ENCODE results near the gene POLD2.
A peak's percentile ranks its signal among the peaks of the same experiment; 100 is the strongest.

Gene POLD2

GRCh38 chr7:44152971-44153947 is 29.9 kb upstream of the POLD2 start:
- no peak for DNase-seq (ENCODE audit: low spot score)

- DNase-seq (ENCODE audit: low spot score): no peak
Measured at GRCh38 chr7:44151956-44152355, 28.6 kb upstream of the POLD2 start.

GRCh38 chr7:44150966-44151941 is 27.9 kb upstream of the POLD2 start:
- DNase-seq (ENCODE audit: low spot score): no peak

GRCh38 chr7:44150466-44150832 is 27.1 kb upstream of the POLD2 start:
- DNase-seq (ENCODE audit: low spot score): no peak

- DNase-seq (ENCODE audit: low spot score): no peak
Measured at GRCh38 chr7:44149571-44150465, 26.5 kb upstream of the POLD2 start.

GRCh38 chr7:44148961-44149536 is 25.7 kb upstream of the POLD2 start:
- no peak for DNase-seq (ENCODE audit: low spot score)

- DNase-seq (ENCODE audit: low spot score): no peak
Measured at GRCh38 chr7:44148166-44148565, 24.8 kb upstream of the POLD2 start.

GRCh38 chr7:44147026-44147991 is 24.0 kb upstream of the POLD2 start:
- DNase-seq (ENCODE audit: low spot score): no peak

- peak; percentile 83 for DNase-seq (ENCODE audit: low spot score)
Measured at GRCh38 chr7:44145969-44146911, 22.9 kb upstream of the POLD2 start.

- no peak for DNase-seq (ENCODE audit: low spot score)
Measured at GRCh38 chr7:44145479-44145968, 22.2 kb upstream of the POLD2 start.

- no peak for DNase-seq (ENCODE audit: low spot score)
Measured at GRCh38 chr7:44144968-44145478, 21.7 kb upstream of the POLD2 start.

GRCh38 chr7:44144426-44144967 is 21.1 kb upstream of the POLD2 start:
- DNase-seq (ENCODE audit: low spot score): no peak

- no peak for DNase-seq (ENCODE audit: low spot score)
Measured at GRCh38 chr7:44143646-44144250, 20.4 kb upstream of the POLD2 start.

GRCh38 chr7:44142028-44142427 is 18.7 kb upstream of the POLD2 start:
- no peak for DNase-seq (ENCODE audit: low spot score)

- no peak for DNase-seq (ENCODE audit: low spot score)
Measured at GRCh38 chr7:44141221-44141850, 18.0 kb upstream of the POLD2 start, which contains the start of gene MYL7. MYL7 (minus strand) TSS chr7:44141332; CDS start chr7:44141305, 27 bp downstream.

- no peak for DNase-seq (ENCODE audit: low spot score)
Measured at GRCh38 chr7:44140341-44140740, 17.0 kb upstream of the POLD2 start.

Data from Ammon's horn (tissue), 1 donor.